Heart left ventricle (tissue), 16 donors: ENCODE results near the gene TACC3. TPM values are rescaled to one million over a fixed set of nuclear protein-coding genes. Genes with fewer than 3 reads are reported as not detected.

Experiments
- ATAC-seq, 4 donors: fragments of 200-7000 bp; cut with Tn5 transposase; one replicate each; pipeline ENCODE4 v1.9.1; 2020 to 2022; ENCODE audit warnings: moderate library complexity in 4 of 4, mild to moderate bottlenecking in 3 of 4, moderate number of reproducible peaks in 1 of 4
- DNase-seq, 5 donors: peaks; one replicate each; pipeline ENCODE4 v3.0.0-alpha.2; 2020
- H3K27ac ChIP-seq, 12 donors: fragments of 200-600 bp; sonication (generic) in 4 of 12; one replicate each; pipeline versions ENCODE4 v1.5.0 to v1.8.0; 2016 to 2022; ENCODE audit warnings: mild to moderate bottlenecking in 2 of 12
- H3K27me3 ChIP-seq, 9 donors: fragments of 200-600 bp; sonication (generic) in 2 of 9; one replicate each; pipeline versions ENCODE4 v1.5.1 to v1.8.0; 2016 to 2022; ENCODE audit warnings: mild to moderate bottlenecking in 3 of 9
- H3K36me3 ChIP-seq, 9 donors: fragments of 200-600 bp; sonication (generic) in 2 of 9; one replicate each; pipeline versions ENCODE4 v1.5.0 to v1.8.0; 2018 to 2022; ENCODE audit warnings: mild to moderate bottlenecking in 2 of 9
- H3K4me1 ChIP-seq, 12 donors: fragments of 200-600 bp; sonication (generic) in 4 of 12; one replicate each; pipeline versions ENCODE4 v1.5.0 to v1.8.0; 2016 to 2022; ENCODE audit warnings: mild to moderate bottlenecking in 3 of 12
- H3K4me3 ChIP-seq, 12 donors: fragments of 200-600 bp; sonication (generic) in 4 of 12; one replicate each; pipeline versions ENCODE4 v1.5.0 to v1.8.0; 2017 to 2022; ENCODE audit warnings: mild to moderate bottlenecking in 9 of 12, moderate library complexity in 4 of 12
- H3K9me3 ChIP-seq, 12 donors: fragments of 200-600 bp; sonication (generic) in 4 of 12; one replicate each; pipeline versions ENCODE4 v1.5.0 to v1.8.0; 2016 to 2022; ENCODE audit warnings: mild to moderate bottlenecking in 1 of 12
- POLR2A ChIP-seq, 2 donors: fragments of 450-650 bp; IDR thresholded peaks; one replicate each; pipeline ENCODE4 v1.6.1; 2017; ENCODE audit warnings: antibody characterized with exemption in 2 of 2, mild to moderate bottlenecking in 2 of 2, moderate library complexity in 2 of 2
- WGBS, 4 donors: extraction: QIAGEN DNeasy Blood & Tissue Kit in 2 of 4; methylation state at CpG; one replicate each; pipeline versions ENCODE4 v1.1.5 to v1.1.7; 2013 to 2018; 5-methylcytosine and 5-hydroxymethylcytosine counted together
- intact Hi-C, 10 donors: fragments of 100-400 bp; cut with DNase I; formaldehyde crosslinking; loops; one replicate each; pipeline versions ENCODE4 v1.11.1 to v1.14.2; 2022
- polyA plus RNA-seq, 2 donors: library from polyadenylated mRNA; stranded (reverse); fragments of 200-250 nt; gene quantifications; one replicate each; pipeline ENCODE4 v1.2.3, GENCODE V29; 2013
- total RNA-seq, 9 donors: library from RNA; depleted of rRNA in 2 of 9; stranded (reverse); fragments of >200 nt in 2 of 9; fragmentation: NEBNext Ultra II Directional in 3 of 9; extraction: Animal tissue kit (Norgen Biotek cat#: 25700) in 3 of 9; gene quantifications; one replicate each; pipeline versions ENCODE4 v1.1.0 to v1.2.4, GENCODE V29; 2016 to 2023
- TF ChIP-seq, protein P1 (sequence below), 12 donors: fragments of 200-600 bp; sonication (generic) in 4 of 12; IDR thresholded peaks; one replicate each; pipeline versions ENCODE4 v1.5.0 to v1.8.0; 2018 to 2022; ENCODE audit warnings: antibody characterized with exemption in 12 of 12, mild to moderate bottlenecking in 5 of 12
- donor health status: ischemic (EF 13 %, LVEDD 7.1; RV severe dilation, severe dysfunction).
- donor health status: healthy with polysubstance abuse.
- donor health status: DM: no; HTN: yes; CAD: no.
- donor health status: DM: no; HTN: no; CAD: no.
- donor health status: ischemic (EF 25% LVEDD 6.9; RV normal size, moderate dysfunction).
- donor health status: ischemic (EF 25% LVEDD 5.7; RV mildly dilated, moderate dysfunction).
- donor health status: healthy.
- donor health status: DM: yes; HTN: yes; CAD: no.
- donor health status: ischemic (EF 35%, LVEDD 5.7; RV mildly dilated, moderate dysfunction).
- donor health status: nonischemic (EF 11% LVEDD 7.7; RV severe dilation, severe dysfunction).
- donor health status: DM: yes; HTN: yes; CAD: no.
- donor health status: PGD.
- donor health status: ischemic (EF 29% LVEDD 5.4; RV normal size, mild dysfunction).
- donor health status: nonischemic (EF 23%, LVEDD 6.1; RV moderate dilation, normal function).

TACC3 gene
- total and polyA plus RNA-seq, 11 donors = 2.9 to 19.1 (median 6.1) TPM

DNA sequence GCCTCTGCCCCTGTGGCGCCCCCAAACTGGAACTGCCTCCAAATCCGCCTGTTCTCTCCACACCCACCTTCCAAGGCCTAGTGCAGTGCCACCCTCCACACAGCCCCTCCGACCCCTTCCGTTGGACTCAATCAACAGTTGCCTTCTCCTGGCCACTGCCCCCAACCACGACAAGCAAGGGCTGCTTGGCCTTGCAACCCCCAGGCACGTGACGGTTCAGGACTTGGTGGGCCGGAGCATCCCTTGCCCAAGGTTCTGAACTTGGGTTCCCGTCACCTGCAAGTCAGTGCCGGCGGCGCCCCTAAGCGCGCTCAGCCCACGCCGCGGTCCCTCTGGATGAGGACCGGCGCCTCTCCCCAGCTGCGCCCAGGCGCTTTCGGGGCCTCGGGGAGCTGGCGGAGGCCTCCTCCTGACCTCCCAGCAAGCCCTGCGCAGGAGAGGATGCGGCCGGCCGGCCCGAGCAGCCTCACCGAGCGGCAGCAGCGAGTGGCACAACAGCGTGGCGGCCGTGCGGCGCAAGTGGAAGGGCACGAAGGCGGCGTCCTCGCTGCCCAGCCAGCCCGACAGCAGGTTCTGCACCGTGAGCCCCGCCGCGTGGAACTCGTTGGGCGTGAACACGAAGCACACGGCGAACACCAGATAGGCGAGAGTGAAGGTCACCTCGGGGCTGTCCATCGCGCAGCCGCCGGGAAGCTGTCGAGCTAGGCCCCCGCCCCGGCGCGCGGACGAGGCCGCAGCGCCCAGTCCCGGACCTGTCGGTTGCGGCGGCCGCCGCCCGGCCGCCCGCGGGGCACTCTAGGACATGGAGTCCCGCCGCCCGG, 948 bp upstream of the TACC3 start:
- DNase-seq (peak; percentile 47 to 83 (median 69)), ATAC-seq (peak in 3 of 4 donors; percentile 27 to 59 (median 44))
- TF ChIP-seq, protein P1, sequence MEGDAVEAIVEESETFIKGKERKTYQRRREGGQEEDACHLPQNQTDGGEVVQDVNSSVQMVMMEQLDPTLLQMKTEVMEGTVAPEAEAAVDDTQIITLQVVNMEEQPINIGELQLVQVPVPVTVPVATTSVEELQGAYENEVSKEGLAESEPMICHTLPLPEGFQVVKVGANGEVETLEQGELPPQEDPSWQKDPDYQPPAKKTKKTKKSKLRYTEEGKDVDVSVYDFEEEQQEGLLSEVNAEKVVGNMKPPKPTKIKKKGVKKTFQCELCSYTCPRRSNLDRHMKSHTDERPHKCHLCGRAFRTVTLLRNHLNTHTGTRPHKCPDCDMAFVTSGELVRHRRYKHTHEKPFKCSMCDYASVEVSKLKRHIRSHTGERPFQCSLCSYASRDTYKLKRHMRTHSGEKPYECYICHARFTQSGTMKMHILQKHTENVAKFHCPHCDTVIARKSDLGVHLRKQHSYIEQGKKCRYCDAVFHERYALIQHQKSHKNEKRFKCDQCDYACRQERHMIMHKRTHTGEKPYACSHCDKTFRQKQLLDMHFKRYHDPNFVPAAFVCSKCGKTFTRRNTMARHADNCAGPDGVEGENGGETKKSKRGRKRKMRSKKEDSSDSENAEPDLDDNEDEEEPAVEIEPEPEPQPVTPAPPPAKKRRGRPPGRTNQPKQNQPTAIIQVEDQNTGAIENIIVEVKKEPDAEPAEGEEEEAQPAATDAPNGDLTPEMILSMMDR (IDR thresholded peaks at IDR 0.05) = no peak
- no peak for TF ChIP-seq POLR2A (IDR thresholded peaks at IDR 0.05)
- intact Hi-C loops = loop anchor here in 6 of 10 donors (1.0 to 10.0 kb wide), 2 partner anchors 8 to 366 kb away; partner anchors contain the start of gene SLBP (in 1 of the 6)
- H3K27me3 ChIP-seq = no peaks in the 10 kb centered on the region
- 1 to 2% (median 2%) methylated on average over 27 to 79 of the region's 79 CpGs for WGBS, 4 donors
- H3K4me1 ChIP-seq = peaks cover 5 to 69% (median 37%) of the 10 kb centered on the region in 12 donors
- H3K9me3 ChIP-seq = no peaks in the 10 kb centered on the region
- peak overlapping the region; percentile 91 to 98 (median 95) for H3K27ac ChIP-seq
- H3K36me3 ChIP-seq = peaks cover 0 to 46% (median 18%) of the 10 kb centered on the region in 9 donors
- H3K4me3 ChIP-seq = peak overlapping the region; percentile 43 to 94 (median 80)

DNA sequence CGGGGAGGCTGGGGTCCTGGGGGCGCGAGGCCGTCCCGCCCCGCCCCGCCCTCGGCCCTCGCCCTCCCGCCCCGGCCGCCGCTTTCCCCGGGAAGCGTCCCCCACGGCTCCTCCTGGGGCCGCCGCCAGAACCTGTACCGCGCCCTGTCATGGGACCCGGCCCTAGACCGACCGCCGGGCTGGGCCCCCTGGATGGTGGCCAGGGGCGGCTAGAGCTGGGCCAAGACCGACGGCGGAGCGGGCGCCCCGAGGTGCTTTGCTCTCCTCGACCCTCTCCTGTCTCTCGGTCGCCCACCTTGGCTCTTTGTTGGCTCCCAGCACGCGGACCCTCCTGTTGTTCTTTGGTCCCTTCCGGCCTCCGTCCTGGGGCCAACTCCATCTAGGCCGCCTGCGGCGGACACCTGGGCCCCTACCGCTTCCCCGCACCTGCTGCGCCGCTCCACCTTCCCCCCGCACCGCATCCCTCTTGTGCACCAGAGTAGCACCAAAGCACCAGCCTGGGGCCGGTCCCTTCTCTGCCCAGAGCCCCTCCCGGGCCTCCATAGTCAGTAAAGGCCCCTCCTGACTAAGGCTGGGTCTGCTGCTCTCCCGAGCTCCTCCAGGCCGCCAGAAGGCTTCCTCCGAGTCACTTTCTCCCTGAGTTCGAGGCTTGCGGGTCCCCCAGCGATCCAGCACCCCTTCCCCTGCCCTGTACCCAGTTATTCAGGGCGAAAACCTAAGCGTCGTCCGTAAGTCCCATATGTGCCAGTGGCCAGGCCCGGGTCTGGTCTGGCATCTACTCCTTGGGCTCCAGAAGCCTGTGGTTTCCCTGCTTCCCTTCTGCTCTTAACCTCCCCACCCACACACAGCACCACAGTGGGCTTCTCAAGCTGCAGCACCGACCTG, 587 bp downstream of the TACC3 start:
- Histone ChIP-seq H3K9me3 (no peaks in the 10 kb centered on the region), H3K4me1 (peaks cover 10 to 75% (median 40%) of the 10 kb centered on the region in 12 donors), H3K36me3 (peaks cover 0 to 42% (median 17%) of the 10 kb centered on the region in 9 donors), H3K27ac (peak overlapping the region in 6 of 12 donors; percentile 54 to 96 (median 94)), H3K27me3 (no peaks in the 10 kb centered on the region), H3K4me3 (peak overlapping the region; percentile 23 to 94 (median 80))
- TF ChIP-seq, protein P1 (IDR thresholded peaks at IDR 0.05) = no peak
- no peak for TF ChIP-seq POLR2A (IDR thresholded peaks at IDR 0.05)
- intact Hi-C loops = loop anchor here in 6 of 10 donors (10.0 kb wide), 1 partner anchor 367 kb away; no protein-coding TSS in a partner anchor
- DNase-seq = peak in 1 of 5 donors; percentile 60
- WGBS, 4 donors = 5 to 9% (median 6%) methylated on average over 40 to 61 of the region's 61 CpGs
- ATAC-seq = no peak

DNA sequence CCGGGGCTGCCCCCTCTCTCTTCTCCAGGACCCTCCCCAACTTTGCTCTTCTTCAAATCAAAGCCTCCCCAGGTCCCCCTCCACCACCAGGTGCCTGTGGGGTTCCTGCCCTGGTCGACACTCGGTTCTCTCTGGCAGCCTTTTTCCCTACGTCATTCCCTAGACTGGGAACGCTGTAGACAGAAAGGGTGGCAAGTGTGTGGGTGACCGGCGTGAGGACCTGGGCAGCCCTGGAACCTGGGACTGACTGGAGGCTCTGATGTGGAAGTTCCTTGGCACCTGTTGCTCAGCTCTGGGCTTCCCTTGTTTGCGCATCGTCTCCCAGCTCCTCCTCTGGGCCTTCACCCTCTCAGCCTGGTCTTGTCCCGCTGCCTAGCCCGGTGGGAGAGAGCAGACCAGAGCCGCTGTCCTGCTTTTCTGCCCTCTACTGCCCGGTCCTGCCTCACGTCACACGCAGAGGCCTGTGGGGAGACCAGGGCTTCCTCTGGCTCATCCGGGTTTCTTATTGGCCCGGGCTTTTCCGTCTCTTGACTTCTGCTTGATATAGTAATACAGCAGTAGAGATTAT, 1.3 kb downstream of the TACC3 start:
- Histone ChIP-seq H3K27me3 (no peaks in the 10 kb centered on the region), H3K9me3 (no peaks in the 10 kb centered on the region), H3K4me3 (peak overlapping the region in 4 of 12 donors; percentile 63 to 94 (median 73)), H3K27ac (peak overlapping the region in 6 of 12 donors; percentile 18 to 94 (median 32)), H3K4me1 (peaks cover 10 to 82% (median 43%) of the 10 kb centered on the region in 12 donors), H3K36me3 (peaks cover 0 to 39% (median 12%) of the 10 kb centered on the region in 9 donors)
- ATAC-seq (no peak), DNase-seq (peak in 1 of 5 donors; percentile 65)
- 45 to 57% (median 51%) methylated on average over 18 of the region's 18 CpGs for WGBS, 4 donors
- intact Hi-C loops = loop anchor here in 6 of 10 donors (10.0 kb wide), 1 partner anchor 368 kb away; no protein-coding TSS in a partner anchor
- TF ChIP-seq, protein P1 (IDR thresholded peaks at IDR 0.05) = no peak
- TF ChIP-seq POLR2A (IDR thresholded peaks at IDR 0.05) = no peak
